ENCODE data around the gene SAMD3.
"Not testable (repeated sequence)": the region's sequence is repeated elsewhere in the genome, so short reads cannot be mapped to it uniquely, and the experiment has no call there.

SAMD3 gene

DNA sequence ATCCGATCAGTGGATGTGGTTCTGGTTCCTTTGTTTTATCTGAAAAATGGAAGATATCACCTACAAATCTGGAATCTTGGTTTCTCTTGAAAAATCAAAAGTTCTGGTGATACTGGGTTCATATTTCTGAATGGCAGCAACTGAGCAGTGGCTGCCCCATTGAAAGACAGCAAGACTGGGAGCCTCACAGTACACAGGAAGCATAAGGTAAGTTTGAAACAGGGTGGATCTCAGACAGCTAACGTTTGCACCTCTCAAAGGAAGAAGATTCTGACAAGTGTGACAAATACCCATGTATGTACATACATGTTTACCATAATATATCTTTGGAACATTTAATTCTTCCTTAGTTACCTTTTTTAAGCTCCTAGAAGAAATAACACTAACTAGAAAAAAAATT lies at the start of gene SAMD3:
SAMD3 (minus strand) TSS at position 177 of the 400 bp plus-strand sequence. CDS start 7,678 bp downstream, outside the sequence.
- peaks cover 35% of the 10 kb centered on the region for H3K4me1 Mint-ChIP-seq (ENCODE audit: low read depth)
- H3K4me3 Mint-ChIP-seq = peak within 1 kb of the TSS; percentile 87
- H3K27ac Mint-ChIP-seq = peak within 1 kb of the TSS; percentile 93
- peaks cover 17% of the 10 kb centered on the region for H3K9me3 Mint-ChIP-seq
- peaks cover 41% of the 10 kb centered on the region for H3K36me3 Mint-ChIP-seq (ENCODE audit: low read depth)
- H3K27me3 Mint-ChIP-seq (ENCODE audit: low read depth) = no peaks in the 10 kb centered on the region

DNA sequence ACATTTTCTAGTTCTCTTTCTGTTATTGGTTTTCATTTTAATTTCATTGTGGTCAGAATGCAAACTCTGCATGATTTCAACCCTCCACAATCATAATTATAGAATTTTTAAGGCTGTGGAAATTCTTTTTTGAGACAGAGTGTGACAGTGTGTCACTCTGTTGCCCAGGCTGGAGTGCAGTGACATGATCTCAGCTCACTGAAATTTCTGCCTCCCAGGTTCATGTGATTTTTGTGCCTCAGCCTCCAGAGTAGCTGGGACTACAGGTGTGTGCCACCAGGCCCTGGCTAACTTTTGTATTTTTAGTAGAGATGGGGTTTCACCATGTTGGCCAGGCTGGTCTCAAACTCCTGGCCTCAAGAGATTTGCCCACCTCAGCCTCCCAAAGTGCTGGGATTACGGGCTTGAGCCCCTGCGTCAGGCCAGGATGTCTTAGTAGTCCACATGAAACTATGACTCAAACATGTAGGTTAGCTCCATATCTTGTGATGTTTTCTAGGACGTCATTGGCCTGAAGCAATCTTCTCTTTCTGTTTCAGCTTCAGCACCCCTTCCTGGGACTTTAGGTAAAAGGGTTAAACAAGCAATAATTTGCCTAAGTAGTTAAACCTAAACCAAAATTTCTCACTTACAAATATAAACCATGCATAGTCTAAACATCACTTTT lies 47.4 kb upstream of the SAMD3 start:
- H3K27me3 Mint-ChIP-seq (ENCODE audit: low read depth) = no peaks in the 10 kb centered on the region
- H3K4me3 Mint-ChIP-seq = no peak overlapping the region

DNA sequence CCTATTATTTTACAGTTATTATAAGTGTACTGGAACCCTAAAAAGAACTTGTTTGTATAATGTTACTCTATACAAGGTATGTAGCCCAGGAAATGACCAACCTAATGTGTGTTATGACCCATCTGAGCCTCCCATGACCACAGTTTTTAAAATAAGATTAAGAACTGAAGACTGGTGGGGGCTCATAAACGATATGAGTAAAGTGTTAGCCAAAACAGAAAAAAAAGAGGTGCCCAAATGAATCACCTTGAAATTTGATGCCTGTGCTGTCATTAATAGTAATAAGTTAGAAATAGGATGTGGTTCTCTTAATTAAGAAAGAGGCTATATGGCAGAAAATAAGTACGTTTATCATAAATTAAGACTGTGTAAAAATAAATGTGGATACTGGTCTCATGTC lies 42.8 kb upstream of the SAMD3 start:
- H3K27ac Mint-ChIP-seq = not testable (repeated sequence)

More for the DNA sequence above, 47.4 kb upstream of the SAMD3 start:
- H3K36me3 Mint-ChIP-seq (ENCODE audit: low read depth) = peaks cover 9% of the 10 kb centered on the region
- H3K4me1 Mint-ChIP-seq (ENCODE audit: low read depth) = no peaks in the 10 kb centered on the region
- H3K9me3 Mint-ChIP-seq = peaks cover 33% of the 10 kb centered on the region
- no peak overlapping the region for H3K27ac Mint-ChIP-seq

GRCh38 chr6:130262008-130262407 lies 39.3 kb upstream of the SAMD3 start:
- Mint-ChIP-seq H3K27me3 (ENCODE audit: low read depth) (no peaks in the 10 kb centered on the region), H3K36me3 (ENCODE audit: low read depth) (peaks cover 11% of the 10 kb centered on the region), H3K27ac (no peak overlapping the region), H3K4me1 (ENCODE audit: low read depth) (peaks cover 25% of the 10 kb centered on the region), H3K4me3 (no peak overlapping the region), H3K9me3 (peaks cover 6% of the 10 kb centered on the region)

More for the DNA sequence above, 42.8 kb upstream of the SAMD3 start:
- H3K9me3 Mint-ChIP-seq; H3K4me3 Mint-ChIP-seq; H3K4me1 Mint-ChIP-seq (ENCODE audit: low read depth); H3K36me3 Mint-ChIP-seq (ENCODE audit: low read depth); H3K27me3 Mint-ChIP-seq (ENCODE audit: low read depth): not testable (repeated sequence)

DNA sequence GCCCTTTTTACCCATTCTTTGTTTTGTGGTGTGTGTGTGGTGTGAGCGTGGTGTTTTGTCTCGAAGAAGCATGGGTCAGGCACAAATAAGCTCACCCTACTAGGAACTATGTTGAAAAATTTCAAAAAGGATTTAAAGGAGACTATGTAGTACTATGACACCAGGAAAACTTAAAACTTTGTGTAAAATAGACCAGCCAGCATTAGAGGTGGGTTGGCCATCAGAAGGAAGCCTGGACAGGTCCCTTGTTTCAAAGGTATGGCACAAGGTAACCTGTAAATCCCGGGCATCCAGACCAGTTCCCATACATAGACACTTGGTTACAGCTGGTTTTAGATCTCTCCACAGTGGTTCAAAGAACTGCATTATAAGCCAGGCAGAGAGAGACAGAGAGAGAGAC lies 38.8 kb upstream of the SAMD3 start:
- H3K27me3 Mint-ChIP-seq (ENCODE audit: low read depth); H3K9me3 Mint-ChIP-seq: not testable (repeated sequence)
- peaks cover 25% of the 10 kb centered on the region for H3K4me1 Mint-ChIP-seq (ENCODE audit: low read depth)
- peaks cover 11% of the 10 kb centered on the region for H3K36me3 Mint-ChIP-seq (ENCODE audit: low read depth)
- H3K4me3 Mint-ChIP-seq = peak overlapping the region; percentile 38
- H3K27ac Mint-ChIP-seq = peak overlapping the region; percentile 13

DNA sequence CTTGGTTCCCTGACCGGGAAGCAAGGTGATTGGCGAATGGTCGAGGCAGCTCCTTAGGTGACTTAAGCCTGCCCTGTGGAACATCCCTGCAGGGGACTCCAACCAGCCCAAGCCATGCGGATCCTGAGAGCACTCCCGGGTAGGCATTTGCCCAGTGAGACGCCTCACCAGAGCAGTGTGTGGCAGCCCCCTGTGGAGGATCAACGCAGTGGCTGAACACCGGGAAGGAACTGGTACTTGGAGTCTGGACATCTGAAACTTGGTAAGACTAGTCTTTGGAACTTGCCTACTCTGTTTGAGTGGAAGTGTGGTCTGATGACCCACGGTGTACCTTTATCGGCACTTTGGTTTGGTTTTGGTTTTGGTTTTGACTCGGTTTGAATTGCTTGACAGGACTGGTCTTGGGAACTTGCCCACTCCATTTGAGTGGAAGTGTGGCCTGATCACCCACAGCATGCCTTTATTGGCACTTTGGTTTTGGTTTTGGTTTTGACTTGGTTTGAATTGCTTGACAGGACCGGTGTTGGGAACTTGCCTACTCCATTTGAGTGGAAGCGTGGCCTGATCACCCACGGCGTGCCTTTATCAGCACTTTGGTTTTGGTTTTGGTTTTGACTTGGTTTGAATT lies 38.0 kb upstream of the SAMD3 start:
- H3K9me3 Mint-ChIP-seq; H3K27me3 Mint-ChIP-seq (ENCODE audit: low read depth); H3K4me3 Mint-ChIP-seq: not testable (repeated sequence)
- peaks cover 33% of the 10 kb centered on the region for H3K4me1 Mint-ChIP-seq (ENCODE audit: low read depth)
- H3K27ac Mint-ChIP-seq = peak overlapping the region; percentile 56
- peaks cover 11% of the 10 kb centered on the region for H3K36me3 Mint-ChIP-seq (ENCODE audit: low read depth)

GRCh38 chr6:130260050-130260462 lies 37.3 kb upstream of the SAMD3 start:
- peak overlapping the region; percentile 47 for H3K4me3 Mint-ChIP-seq
- peak overlapping the region; percentile 62 for H3K27ac Mint-ChIP-seq
- peaks cover 11% of the 10 kb centered on the region for H3K9me3 Mint-ChIP-seq
- H3K27me3 Mint-ChIP-seq (ENCODE audit: low read depth) = not testable (repeated sequence)
- peaks cover 35% of the 10 kb centered on the region for H3K4me1 Mint-ChIP-seq (ENCODE audit: low read depth)
- peaks cover 11% of the 10 kb centered on the region for H3K36me3 Mint-ChIP-seq (ENCODE audit: low read depth)

- H3K9me3 Mint-ChIP-seq = peaks cover 11% of the 10 kb centered on the region
- H3K27ac Mint-ChIP-seq = peak overlapping the region; percentile 62
- H3K27me3 Mint-ChIP-seq (ENCODE audit: low read depth) = no peaks in the 10 kb centered on the region
- peaks cover 11% of the 10 kb centered on the region for H3K36me3 Mint-ChIP-seq (ENCODE audit: low read depth)
- H3K4me3 Mint-ChIP-seq = peak overlapping the region; percentile 47
- H3K4me1 Mint-ChIP-seq (ENCODE audit: low read depth) = peaks cover 40% of the 10 kb centered on the region
These were observed 36.8 kb upstream of the SAMD3 start for GRCh38 chr6:130259557-130259956.

- Mint-ChIP-seq H3K4me1 (ENCODE audit: low read depth) (peaks cover 40% of the 10 kb centered on the region), H3K27me3 (ENCODE audit: low read depth) (no peaks in the 10 kb centered on the region), H3K9me3 (peaks cover 11% of the 10 kb centered on the region), H3K4me3 (no peak overlapping the region), H3K27ac (peak overlapping the region; percentile 35), H3K36me3 (ENCODE audit: low read depth) (peaks cover 11% of the 10 kb centered on the region)
These were observed 36.4 kb upstream of the SAMD3 start for GRCh38 chr6:130259140-130259539.

DNA sequence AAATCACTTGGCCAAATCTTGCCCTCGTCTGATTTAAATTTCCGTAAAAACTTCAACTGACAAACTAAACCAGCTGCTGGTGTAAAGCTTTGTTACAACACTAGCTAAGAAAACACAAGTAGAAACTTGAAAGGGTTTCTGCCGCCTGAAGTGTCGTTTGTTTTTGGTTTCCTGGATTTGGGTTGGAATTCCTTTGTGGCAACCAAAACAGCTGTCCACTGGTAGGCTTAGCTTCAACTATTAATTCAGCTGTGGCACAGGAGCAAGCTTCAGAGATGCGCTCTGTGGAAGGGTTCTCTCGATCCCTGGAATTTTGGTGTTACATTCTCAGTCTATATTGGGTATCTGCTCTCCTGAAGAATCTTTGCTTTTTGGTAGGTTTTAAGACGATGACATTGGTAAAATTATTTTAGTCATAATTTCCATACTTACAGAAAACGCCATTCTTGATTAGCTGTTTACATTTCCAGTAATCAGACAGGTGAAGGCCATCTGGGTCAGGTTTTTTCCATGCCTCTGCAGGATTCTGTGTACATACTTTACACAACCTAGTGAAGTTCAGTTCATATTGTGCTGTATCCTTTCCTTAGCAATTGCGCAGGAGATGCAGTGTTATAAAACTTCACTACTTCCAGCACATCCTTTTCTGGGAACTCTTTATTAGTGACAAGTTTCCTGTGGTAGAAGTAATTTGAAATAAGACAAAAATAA lies 29.9 kb upstream of the SAMD3 start:
- no peak overlapping the region for H3K4me3 Mint-ChIP-seq
- H3K9me3 Mint-ChIP-seq = peaks cover 5% of the 10 kb centered on the region

GRCh38 chr6:130245267-130245666 lies 22.5 kb upstream of the SAMD3 start:
- H3K27me3 Mint-ChIP-seq (ENCODE audit: low read depth) = peaks cover 21% of the 10 kb centered on the region
- no peaks in the 10 kb centered on the region for H3K9me3 Mint-ChIP-seq
- no peak overlapping the region for H3K4me3 Mint-ChIP-seq
- H3K4me1 Mint-ChIP-seq (ENCODE audit: low read depth) = peaks cover 4% of the 10 kb centered on the region
- H3K36me3 Mint-ChIP-seq (ENCODE audit: low read depth) = no peaks in the 10 kb centered on the region
- no peak overlapping the region for H3K27ac Mint-ChIP-seq

More for the DNA sequence above, 29.9 kb upstream of the SAMD3 start:
- H3K4me1 Mint-ChIP-seq (ENCODE audit: low read depth) = peaks cover 15% of the 10 kb centered on the region
- H3K27me3 Mint-ChIP-seq (ENCODE audit: low read depth) = peaks cover 33% of the 10 kb centered on the region
- H3K27ac Mint-ChIP-seq = no peak overlapping the region
- no peaks in the 10 kb centered on the region for H3K36me3 Mint-ChIP-seq (ENCODE audit: low read depth)

DNA sequence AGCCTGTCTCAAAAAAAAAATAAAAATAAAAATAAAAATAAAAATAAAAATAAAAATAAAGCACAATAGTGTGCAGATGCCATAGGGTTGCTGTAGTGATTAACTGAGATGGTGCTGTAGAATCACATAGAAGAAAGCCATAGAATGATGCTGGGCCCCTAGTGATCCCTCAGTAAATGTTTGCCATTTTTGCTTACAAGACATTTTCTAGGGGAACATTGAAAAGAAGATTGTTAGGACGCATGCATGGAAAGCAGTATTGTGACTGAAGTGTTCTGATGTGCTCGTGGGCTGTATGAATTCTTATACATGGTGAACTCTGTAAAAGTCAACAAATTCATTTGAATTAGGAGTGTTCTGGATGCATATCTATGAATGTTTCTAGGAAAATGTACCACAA lies 22.0 kb upstream of the SAMD3 start:
- H3K27me3 Mint-ChIP-seq (ENCODE audit: low read depth) = peaks cover 15% of the 10 kb centered on the region
- H3K4me3 Mint-ChIP-seq = no peak overlapping the region
- no peaks in the 10 kb centered on the region for H3K36me3 Mint-ChIP-seq (ENCODE audit: low read depth)
- no peak overlapping the region for H3K27ac Mint-ChIP-seq
- H3K4me1 Mint-ChIP-seq (ENCODE audit: low read depth) = peaks cover 4% of the 10 kb centered on the region
- H3K9me3 Mint-ChIP-seq = no peaks in the 10 kb centered on the region

DNA sequence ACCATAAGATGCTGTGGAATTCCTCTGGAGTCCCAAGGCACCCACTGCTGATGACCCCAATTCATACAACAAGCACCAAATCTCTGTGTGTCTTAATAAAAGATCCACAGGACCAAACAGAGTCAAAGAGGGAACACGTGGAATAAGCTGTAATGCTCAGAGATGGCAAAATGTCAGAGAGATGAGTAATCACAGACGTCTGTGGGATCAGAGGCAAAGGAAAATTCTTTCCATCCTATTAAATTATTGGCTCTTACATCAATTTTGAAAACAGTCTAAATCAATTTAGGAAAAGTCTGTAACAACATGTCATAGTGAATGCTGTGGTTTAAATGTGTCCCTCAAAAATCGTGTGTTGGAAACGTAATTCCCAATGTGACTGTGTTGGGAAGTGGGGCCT lies 17.5 kb upstream of the SAMD3 start:
- peaks cover 2% of the 10 kb centered on the region for H3K4me1 Mint-ChIP-seq (ENCODE audit: low read depth)
- no peaks in the 10 kb centered on the region for H3K9me3 Mint-ChIP-seq
- peaks cover 19% of the 10 kb centered on the region for H3K27me3 Mint-ChIP-seq (ENCODE audit: low read depth)
- H3K27ac Mint-ChIP-seq = no peak overlapping the region
- H3K36me3 Mint-ChIP-seq (ENCODE audit: low read depth) = no peaks in the 10 kb centered on the region
- H3K4me3 Mint-ChIP-seq = no peak overlapping the region

DNA sequence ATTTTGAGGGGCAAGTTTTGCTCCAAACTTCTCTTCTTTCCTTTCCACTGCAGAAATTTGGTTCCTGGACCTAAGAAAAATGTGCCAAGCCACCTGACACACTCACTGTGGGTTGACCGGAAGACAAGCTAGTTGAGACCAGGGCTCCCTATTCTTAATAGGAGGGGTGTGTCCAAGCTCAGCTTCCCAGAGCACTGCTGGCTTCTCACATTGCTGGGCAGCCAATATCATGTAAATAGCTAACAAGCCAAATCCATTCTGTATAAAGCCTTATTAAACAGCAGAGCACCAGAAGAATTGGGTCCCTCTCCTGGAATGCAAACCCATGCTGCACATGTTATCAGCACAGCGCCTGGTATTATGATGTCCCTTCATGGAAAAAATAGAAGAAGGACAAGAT lies 17.0 kb upstream of the SAMD3 start:
- H3K36me3 Mint-ChIP-seq (ENCODE audit: low read depth) = no peaks in the 10 kb centered on the region
- no peak overlapping the region for H3K4me3 Mint-ChIP-seq
- H3K27ac Mint-ChIP-seq = no peak overlapping the region
- no peaks in the 10 kb centered on the region for H3K9me3 Mint-ChIP-seq
- H3K27me3 Mint-ChIP-seq (ENCODE audit: low read depth) = peaks cover 19% of the 10 kb centered on the region
- peaks cover 2% of the 10 kb centered on the region for H3K4me1 Mint-ChIP-seq (ENCODE audit: low read depth)

- Mint-ChIP-seq H3K4me1 (ENCODE audit: low read depth) (peaks cover 5% of the 10 kb centered on the region), H3K36me3 (ENCODE audit: low read depth) (peaks cover 5% of the 10 kb centered on the region), H3K27me3 (ENCODE audit: low read depth) (peaks cover 4% of the 10 kb centered on the region), H3K9me3 (no peaks in the 10 kb centered on the region), H3K27ac (no peak overlapping the region), H3K4me3 (no peak overlapping the region)
These were observed 10.6 kb upstream of the SAMD3 start for GRCh38 chr6:130233330-130233729.

Data from T-helper 1 cell treated with Interleukin-12 subunit alpha and Interleukin-12 subunit beta and Interleukin-4 antibody, amounts not matched to agents 30 μg/mL and 1 μg/mL, for 36 hours (primary cell).